ENCODE data around the gene PARD6A. TPM values are rescaled to one million over a fixed set of nuclear protein-coding genes. Genes with fewer than 3 reads are reported as not detected.
"Not testable (repeated sequence)": the region's sequence is repeated elsewhere in the genome, so short reads cannot be mapped to it uniquely, and the experiment has no call there.

PARD6A gene
- total RNA-seq, 1 donor from 2014 or later: 6.1 TPM

GRCh38 chr16:67685388-67686112, 24.8 kb downstream of the PARD6A start:
- no peak for DNase-seq (ENCODE audit: low read depth, low spot score)

- DNase-seq (ENCODE audit: low read depth, low spot score): not testable (repeated sequence)
These were observed 32.9 kb downstream of the PARD6A start for GRCh38 chr16:67693517-67694285.

DNA sequence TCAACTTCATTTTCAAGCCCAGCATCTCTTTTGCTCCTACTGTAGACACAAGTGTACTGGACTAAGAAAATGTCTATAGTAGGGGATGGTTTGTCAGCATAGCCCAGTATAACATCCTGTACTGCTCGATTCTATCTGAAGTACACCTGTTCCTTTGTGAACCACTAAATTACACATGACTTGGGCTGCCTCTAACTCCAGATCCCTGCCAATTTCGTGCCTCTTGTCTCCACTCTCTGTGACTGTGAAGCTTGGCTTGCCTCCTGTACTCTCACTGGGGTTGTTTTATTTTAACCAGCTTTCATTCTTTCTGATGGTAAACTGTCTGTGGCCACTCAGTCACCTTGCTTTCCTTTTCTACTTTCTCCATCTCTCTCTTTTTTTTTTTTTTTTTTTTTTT, 33.9 kb downstream of the PARD6A start:
- DNase-seq (ENCODE audit: low read depth, low spot score): no peak

- DNase-seq (ENCODE audit: low read depth, low spot score): no peak
These were observed 36.8 kb downstream of the PARD6A start for GRCh38 chr16:67697422-67698185.

- DNase-seq (ENCODE audit: low read depth, low spot score): no peak
These were observed 38.5 kb downstream of the PARD6A start for GRCh38 chr16:67699265-67699664.

GRCh38 chr16:67701420-67701819, 40.7 kb downstream of the PARD6A start:
- DNase-seq (ENCODE audit: low read depth, low spot score): no peak

DNA sequence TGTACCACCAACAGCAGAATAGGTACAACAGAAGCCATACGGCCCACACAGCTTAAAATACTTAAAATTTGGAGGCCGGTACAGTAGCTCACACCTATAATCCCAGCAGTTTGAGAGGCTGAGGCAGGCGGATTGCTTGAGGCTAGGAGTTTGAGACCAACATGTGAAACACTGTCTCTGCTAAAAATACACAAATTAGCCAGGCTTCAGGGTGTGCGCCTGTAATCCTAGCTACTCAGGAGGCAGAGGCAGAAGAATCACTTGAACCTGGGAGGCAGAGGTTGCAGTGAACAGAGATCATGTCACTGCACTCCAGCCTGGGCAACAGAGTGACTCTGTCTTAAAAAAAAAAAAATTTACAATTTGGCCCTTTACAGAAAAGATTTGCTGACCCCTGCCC, 41.4 kb downstream of the PARD6A start:
- no peak for DNase-seq (ENCODE audit: low read depth, low spot score)

DNA sequence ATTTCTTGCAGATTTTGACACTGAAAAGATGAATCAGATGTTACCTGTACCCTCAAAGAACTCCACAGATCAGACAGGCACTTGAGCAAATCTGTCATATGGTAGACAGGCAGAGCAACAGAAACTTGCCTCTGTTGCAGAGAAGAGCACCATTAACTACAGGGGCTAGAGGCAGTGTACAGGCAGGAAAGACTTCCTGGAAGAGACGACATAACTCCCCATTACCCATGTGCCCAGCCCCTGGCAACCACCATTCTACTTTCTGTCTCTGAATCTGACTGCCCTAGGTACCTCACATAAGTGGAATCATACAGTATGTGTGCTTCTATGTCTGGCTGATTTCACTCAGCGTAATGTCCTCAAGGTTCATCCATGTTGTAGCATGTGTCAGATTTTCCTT, 42.9 kb downstream of the PARD6A start:
- DNase-seq (ENCODE audit: low read depth, low spot score): no peak

DNA sequence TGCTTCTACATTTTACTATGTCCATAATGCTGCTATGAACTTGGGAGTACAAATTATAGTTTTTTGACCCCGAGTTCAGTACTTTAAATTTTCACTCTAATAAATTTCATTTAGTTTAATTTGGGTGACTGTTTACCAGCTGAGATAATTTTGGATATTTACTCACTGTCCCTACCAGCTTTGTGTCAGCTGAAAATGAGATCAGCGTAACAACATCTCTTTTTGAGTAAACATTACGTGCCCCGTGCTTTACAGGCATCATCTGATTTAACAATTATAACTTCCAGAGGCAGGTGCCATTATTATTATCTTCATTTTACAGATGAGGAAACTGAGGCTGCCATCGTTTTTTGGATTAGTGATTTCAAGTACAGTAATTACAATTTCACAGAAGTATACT, 43.4 kb downstream of the PARD6A start:
- no peak for DNase-seq (ENCODE audit: low read depth, low spot score)

DNA sequence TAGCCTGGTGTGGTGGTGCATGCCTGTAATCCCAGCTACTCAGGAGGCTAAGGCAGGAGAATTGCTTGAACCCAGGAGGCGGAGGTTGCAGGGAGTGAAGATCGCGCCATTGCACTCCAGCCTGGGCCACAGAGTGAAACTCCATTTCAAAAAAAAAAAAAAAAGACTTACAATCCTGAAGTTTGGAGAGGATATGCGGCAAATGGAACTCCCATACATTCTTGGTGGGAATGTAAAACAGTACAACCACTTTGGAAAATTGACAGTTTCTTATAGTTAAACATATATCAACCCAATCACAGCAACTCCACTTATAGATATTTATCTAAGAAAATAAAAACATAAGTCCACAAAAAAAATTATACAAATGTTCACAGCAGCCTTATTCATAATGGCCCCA, 46.5 kb downstream of the PARD6A start:
- no peak for DNase-seq (ENCODE audit: low read depth, low spot score)

DNA sequence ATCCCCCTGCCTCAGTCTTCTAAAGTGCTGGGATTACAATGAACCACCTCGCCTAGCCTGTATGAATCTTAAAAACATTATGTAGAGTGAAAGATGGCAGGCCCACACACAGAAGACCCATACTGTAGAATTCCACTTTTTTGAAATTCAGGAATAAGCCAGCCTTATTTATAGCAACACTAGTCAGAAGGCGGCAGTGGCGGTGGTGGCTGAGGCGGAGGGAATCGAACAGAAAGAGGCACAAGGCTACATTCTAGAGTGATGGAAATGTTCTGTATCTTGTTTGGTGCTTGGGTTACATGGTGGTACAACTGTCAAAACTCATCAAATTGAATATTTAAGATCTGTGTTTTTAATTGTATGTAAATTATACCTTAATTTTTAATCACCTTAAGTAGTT, 47.0 kb downstream of the PARD6A start:
- no peak for DNase-seq (ENCODE audit: low read depth, low spot score)

DNA sequence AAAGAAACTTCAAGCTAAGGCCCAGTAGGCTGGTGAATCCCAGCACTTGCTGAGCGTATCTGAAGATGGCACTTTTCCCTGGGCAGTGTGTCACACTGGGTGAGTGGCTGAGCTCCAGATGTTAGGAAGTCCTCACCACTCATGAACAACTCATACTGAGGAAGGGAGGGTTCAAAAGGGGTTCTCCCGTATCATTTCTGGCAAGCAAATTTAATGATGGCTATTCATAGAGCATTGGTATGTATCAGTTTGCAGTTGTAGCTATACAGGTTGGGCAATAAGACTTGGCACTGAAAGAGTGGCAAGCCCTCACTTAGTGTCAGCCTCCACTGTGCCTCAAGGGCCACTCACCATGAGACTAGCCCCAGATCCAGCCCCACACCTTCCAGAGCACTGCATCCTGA, 47.6 kb downstream of the PARD6A start:
- no peak for DNase-seq (ENCODE audit: low read depth, low spot score)

GRCh38 chr16:67709050-67709449, 48.3 kb downstream of the PARD6A start:
- no peak for DNase-seq (ENCODE audit: low read depth, low spot score)

- DNase-seq (ENCODE audit: low read depth, low spot score): no peak
These were observed 49.8 kb downstream of the PARD6A start for GRCh38 chr16:67710607-67711006.

Other genes starting within 250 kb of the PARD6A start
- 4.0 and 7.8 TPM in 2 replicates for gene ZDHHC1, start 244.5 kb upstream of the PARD6A start, total RNA-seq
- gene HSD11B2, start 229.8 kb upstream of the PARD6A start, total RNA-seq: not detected in 2 replicates
- gene ATP6V0D1, start 179.8 kb upstream of the PARD6A start, total RNA-seq: 82.2 and 91.8 TPM in 2 replicates
- gene AGRP, start 177.4 kb upstream of the PARD6A start, total RNA-seq: not detected in 2 replicates
- 45.7 and 54.2 TPM in 2 replicates for gene RIPOR1, start 132.1 kb upstream of the PARD6A start, total RNA-seq
- 25.1 and 35.3 TPM in 2 replicates for gene CTCF, start 98.4 kb upstream of the PARD6A start, total RNA-seq
- 0.67 and 0.79 TPM in 2 replicates for gene CARMIL2, start 15.8 kb upstream of the PARD6A start, total RNA-seq
- gene ACD, start 700 bp upstream of the PARD6A start, total RNA-seq: 15.3 and 22.5 TPM in 2 replicates
- gene ENKD1, start 5.8 kb downstream of the PARD6A start, total RNA-seq: 21.9 and 23.1 TPM in 2 replicates
- 2.6 and 3.7 TPM in 2 replicates for gene C16orf86, start 5.9 kb downstream of the PARD6A start, total RNA-seq
- 40.6 and 41.6 TPM in 2 replicates for gene GFOD2, start 58.4 kb downstream of the PARD6A start, total RNA-seq
- 5.7 and 7.0 TPM in 2 replicates for gene RANBP10, start 145.6 kb downstream of the PARD6A start, total RNA-seq
- 0.20 and 0.60 TPM in 2 replicates for gene TSNAXIP1, start 145.9 kb downstream of the PARD6A start, total RNA-seq
- gene THAP11, start 181.4 kb downstream of the PARD6A start, total RNA-seq: 34.2 and 56.6 TPM in 2 replicates
- 230 and 252 TPM in 2 replicates for gene NUTF2, start 186.0 kb downstream of the PARD6A start, total RNA-seq
- gene CENPT, start 186.7 kb downstream of the PARD6A start, total RNA-seq: 23.2 and 27.1 TPM in 2 replicates
- 73.7 and 85.2 TPM in 2 replicates for gene EDC4, start 212.1 kb downstream of the PARD6A start, total RNA-seq
- not detected in 2 replicates for gene NRN1L, start 223.9 kb downstream of the PARD6A start, total RNA-seq
- 15.3 and 15.4 TPM in 2 replicates for gene PSKH1, start 232.3 kb downstream of the PARD6A start, total RNA-seq